Measurements from ENCODE around the gene FRS3.

FRS3 gene

DNA sequence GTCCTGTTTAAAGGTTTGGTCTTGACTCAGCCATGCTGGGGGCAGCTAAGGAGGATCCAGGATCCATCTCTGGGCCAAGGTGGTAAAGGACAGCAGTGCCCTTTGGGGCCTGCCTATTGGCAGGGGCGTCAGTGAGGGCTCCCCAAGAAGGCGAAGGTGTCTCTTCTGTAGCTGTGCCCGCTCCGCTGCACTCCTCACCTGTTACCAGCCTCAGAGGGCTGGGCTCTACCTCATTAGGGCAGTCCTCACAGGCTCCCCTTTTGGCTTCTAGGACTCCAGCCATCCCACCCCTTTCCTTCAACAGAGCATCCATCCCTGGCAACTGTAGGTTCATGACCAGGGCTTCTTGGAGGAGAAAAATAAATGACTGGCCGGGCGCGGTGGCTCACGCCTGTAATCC, 10.3 kb downstream of the FRS3 start:
- no peak for DNase-seq (ENCODE audit: low spot score)

DNA sequence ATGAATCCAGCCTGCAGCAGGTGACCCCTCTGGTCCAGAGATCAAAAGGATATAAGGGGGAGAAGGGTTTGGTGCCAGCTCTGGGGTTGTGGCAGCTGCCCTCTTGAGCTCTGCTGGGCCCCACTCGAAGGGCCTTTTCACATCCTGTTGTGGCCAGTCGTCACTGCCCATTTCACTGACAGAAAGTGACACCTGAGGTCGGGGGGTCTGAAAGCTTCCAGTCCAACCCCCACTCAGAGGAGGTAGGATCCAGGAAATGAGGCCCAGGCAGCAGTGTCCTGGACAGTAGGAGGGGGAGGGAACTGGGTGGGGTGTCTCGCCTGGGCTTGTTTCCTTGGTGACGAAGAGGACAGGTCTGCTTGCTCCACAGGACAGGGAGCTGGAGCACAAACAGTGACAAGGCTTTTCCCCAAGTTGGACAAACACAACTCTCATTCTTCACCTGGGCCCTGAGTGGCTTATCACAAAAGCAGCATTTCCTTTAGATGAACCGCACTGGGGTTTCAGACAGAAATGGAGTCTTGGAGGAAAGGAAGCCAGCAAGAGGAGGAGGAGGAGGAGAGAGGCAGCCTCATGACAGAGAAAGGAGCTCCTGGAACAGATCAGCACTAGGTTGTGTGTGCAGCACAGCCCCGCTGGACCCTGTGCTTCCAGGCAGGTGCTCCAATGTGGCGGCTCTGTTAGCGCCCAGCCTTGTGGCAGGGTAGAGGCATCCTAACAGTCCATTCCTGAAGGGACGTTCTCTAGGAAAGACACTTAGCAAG, 11.0 kb downstream of the FRS3 start:
- DNase-seq (ENCODE audit: low spot score) = no peak

DNA sequence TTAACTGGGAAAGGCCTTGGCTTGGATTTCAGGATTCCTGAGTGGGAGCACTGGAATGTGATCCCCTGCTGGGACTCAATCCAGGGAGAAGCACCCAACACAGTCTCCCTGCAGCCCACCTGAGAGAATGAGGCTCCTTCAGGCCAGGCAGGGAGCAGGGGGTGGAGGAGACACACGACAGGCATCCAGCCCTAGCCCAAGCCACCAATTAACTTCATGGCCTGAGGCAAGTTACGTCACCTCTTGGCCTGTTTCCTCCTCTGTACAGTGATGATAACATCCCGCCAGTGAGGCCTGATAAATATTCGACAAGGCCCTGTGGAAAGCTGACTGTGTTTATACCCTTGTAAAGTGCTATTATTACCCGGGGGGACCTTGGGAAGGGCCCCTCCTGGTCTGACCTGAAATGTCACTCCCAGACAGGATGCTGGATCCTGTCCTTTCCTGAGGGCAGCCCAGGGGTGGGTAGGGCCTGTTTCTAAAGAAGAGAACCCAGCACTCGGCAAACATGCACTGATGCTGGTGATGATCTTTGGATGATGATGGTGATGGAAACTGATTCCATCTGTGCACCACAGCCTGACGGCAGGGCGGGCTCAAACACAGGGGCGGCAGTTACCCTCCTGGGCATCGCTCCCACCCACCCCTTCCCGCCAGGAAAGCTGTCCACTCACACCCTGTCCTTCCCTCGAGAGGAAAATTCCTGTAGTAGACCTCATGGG, 12.4 kb downstream of the FRS3 start:
- no peak for DNase-seq (ENCODE audit: low spot score)

DNA sequence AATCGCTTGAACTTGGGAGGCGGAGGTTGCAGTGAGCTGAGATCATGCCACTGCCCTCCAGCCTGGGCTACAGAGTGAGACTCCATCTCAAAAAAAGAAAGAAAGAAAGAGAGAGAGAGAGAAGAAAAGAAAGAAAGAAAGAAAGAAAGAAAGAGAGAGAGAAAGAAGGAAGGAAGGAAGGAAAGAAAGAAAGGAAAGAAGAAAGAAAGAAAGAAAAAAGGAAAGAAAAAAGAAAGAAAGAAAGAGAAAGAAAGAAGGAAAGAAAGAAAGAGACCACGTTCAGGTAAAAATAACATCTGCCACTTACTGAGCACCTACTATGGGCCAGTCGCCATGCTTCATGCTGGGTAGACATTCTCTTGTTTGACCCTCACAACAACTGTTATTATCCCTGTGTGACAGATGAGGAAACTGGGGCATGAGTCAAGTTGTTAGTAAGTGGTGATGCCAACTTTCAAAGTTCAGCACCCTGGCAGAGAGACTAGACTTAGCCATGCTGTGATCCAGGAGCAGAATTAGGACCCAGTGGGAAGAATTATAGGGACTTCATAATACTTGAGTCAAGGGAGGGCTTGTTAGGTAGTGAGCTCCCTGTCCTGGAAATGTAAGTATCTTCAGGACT, 13.5 kb downstream of the FRS3 start:
- peak; percentile 42 for DNase-seq (ENCODE audit: low spot score)

DNA sequence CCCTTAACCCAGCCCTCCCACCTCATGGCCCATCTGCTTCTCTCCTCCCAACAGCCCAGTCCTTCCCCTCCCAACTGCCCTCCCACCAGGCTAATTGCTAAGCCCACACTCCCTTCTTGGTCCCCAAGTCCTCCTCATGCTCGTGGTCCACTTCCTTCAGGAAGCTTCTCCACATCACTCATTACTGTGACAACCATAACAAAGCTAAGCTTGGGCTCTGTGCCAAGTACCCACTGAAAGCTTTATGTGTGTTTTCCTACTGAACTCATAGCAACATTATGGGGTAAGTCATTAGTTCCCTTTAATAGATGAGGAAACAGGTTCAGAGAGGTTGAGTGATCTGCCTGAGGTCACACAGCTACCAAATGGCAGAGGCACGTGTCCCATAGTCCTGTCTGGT, 16.2 kb downstream of the FRS3 start:
- DNase-seq (ENCODE audit: low spot score) = no peak

DNA sequence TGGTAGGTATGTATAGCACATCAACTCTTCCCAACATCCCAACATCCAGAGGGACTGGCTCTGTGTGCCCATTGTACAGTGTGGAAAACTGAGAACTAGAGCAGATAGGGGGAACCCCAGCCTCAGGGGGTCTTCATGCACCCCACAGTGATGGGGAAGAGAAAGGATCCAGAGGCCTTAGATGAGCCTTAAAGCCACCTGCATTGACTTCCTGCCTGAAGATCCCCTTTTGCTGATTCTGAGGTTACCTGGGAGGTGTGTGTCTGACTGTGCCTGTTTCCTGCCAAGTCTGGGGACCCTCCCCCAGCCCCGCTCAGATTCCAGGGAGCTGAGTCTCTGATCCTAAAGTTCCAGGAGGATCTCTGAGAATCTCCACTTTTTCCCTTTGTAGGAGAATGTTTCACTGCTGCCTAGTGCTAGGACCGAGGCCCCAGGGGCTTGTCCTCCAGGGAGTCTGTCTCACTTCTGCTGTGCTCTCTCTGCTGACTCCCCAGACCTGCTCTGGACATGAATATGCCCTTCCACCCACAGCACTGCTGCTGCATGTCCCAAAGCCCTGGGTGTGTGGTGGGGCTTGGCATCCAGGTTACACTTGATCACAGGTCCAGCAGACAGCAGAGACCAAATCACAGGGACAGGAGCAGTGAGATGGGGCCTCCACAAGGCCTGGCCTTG, 19.7 kb downstream of the FRS3 start:
- DNase-seq (ENCODE audit: low spot score) = no peak

DNA sequence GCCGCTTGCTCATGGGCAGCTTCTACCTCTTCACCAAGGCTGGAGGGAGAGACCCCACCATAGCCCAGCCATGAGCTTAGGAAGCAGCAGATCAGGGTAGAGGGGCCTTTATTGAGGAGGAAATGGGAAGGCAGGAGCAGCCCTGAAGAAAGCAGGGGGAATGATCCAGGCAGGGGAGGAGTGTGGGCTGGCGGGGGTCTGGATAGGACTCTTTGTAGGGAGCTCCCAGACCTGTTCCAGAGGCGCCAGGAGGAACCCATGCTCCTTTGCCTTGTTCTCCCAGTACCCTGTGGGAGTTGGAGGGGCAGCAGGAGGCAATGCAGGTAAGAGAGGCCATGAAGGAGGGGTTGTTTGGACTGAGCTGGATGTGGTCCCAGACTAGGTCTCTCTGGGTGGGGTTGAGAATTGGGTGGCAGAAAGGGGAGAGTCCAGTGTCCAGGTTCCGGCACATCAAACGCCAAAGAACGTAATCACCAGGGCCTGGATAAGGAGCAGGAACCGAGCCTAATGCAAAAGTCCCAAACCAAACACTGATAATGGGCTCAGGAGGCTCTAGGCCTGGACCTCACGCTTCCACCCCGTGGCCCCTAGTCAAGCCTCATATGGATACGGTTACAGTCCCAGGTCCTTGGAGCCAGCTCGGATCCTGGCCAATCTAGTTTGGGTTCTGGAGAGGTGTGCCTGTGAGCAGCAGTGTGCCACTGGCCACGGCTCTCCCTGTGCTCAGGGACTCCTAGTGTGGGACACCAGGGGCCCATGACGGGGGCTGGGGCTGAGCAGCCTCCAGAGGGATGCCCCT, 20.4 kb downstream of the FRS3 start:
- DNase-seq (ENCODE audit: low spot score) = no peak

DNA sequence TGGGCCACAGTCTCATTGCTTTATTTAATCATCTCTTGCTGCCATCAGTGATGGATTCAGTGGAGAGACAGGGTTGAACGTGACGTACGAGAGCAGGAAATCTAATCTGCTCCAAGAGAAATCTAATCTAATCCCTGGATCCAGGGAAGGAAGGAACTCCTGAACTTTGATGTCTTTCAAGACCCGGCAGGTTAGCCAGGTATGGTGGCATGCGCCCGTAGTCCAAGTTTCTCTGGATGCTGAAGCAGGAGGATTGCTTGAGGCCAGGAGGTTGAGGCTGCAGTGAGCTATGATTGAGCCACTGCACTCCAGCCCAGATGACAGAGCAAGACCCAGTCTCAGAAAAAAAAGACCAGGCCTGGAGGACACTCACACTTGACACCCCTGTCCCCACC, 21.1 kb downstream of the FRS3 start:
- no peak for DNase-seq (ENCODE audit: low spot score)

DNA sequence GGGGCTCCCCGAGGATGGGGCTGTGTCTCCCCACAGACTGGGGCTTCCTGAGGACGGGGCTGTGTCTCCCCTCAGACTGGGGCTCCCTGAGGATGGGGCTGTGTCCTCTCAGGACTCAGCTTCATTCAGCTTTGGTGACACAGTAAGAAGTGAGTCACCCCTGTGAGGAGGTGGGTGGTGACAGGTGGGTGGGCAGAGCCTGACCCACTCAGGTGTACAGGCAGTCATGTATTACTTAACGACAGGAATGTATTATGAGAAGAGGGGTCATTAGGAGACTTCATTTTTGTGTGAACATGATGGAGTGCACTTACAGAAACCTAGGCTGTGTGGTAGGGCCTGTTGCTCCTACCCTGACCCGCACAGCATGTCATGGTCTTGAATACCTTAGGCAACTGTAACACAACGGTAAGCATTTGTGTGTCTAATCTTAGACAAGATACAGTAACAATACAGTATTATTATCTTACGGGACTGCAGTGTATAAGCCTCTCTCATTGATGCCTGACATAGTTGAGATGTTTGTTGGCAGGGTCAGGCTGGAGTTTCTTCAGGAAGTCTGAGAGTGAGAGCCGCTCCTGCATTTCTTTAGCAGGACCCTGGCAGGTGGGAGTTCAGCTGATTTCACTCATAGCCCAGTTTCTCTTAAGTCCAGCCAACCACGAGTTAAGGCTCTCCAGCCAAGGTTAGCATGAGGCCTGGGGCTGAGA, 21.6 kb downstream of the FRS3 start:
- no peak for DNase-seq (ENCODE audit: low spot score)

DNA sequence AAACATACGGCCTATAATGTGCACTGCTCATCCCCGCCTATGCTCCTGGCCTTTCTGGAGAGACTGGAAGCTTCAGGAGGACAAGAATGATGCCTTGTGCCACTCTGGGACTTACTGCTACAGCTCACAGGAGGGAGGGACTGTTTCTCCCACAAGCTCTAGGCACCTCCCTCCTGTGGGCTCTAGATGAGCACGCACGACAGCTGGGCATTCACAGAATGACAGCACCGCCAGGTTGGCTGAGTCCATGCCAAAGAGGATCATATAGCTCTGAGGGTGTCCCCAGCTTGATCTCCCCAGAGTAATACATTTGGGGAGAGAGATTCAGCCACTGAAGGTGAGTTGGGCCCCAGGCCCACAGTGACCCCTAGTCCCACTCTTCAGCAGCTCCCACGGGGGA, 22.4 kb downstream of the FRS3 start:
- DNase-seq (ENCODE audit: low spot score) = no peak

DNA sequence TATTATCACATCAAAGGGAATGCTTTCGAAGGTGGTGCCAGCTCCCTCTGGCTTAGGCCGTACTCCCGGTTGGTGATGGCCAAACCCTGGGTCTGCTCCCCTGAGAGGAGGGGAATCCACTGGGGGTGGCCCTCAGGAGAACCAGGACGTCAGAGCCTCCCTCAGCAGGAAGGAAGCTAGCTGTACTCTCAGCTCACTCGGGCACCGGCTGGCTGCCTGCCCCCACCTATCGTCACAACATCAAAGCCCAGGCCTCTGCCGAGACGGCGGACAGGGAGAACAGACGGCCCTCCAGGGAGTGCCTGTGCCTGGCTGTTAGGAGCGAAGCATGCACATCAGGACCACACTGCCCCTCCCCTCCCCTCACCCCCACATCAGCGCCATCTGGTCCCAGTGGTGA, 23.3 kb downstream of the FRS3 start:
- DNase-seq (ENCODE audit: low spot score) = no peak

DNA sequence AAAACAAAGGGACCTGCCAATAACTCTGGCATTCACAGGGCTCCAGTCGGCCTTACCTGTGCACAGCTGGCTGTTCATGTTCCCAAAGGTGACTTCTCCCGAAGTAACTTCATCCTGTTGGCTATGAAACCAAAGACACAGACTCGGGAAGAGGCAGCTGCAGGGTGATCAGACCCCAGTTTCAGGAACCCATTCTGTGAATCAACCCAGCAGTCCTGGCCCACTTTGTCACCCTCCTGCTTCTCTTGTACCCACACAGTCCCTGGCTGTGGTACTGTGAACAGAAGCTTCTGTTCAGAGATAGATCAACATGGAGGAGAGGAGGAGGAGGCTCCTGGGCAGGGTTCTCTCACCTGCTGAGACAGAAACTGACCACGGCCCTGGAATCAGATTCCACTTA, 23.8 kb downstream of the FRS3 start:
- no peak for DNase-seq (ENCODE audit: low spot score)

DNA sequence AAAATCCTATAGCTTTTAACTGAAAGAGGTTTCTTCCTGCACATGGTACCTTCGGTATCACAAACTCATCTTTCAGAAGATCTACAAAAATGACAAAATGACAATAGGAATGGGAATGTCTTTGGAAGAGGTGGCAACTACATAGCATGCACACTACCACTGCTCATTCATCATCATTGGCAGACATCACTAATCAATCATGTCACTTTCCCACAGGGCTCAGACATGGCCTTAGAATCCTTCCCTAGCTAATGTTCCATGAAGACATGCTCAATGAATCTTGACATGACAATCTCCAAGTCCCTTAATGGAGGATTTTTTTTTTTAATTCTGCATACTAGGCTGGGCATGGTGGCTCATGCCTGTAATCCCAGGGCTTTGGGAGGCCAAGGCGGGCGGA, 29.3 kb downstream of the FRS3 start:
- no peak for DNase-seq (ENCODE audit: low spot score)

DNA sequence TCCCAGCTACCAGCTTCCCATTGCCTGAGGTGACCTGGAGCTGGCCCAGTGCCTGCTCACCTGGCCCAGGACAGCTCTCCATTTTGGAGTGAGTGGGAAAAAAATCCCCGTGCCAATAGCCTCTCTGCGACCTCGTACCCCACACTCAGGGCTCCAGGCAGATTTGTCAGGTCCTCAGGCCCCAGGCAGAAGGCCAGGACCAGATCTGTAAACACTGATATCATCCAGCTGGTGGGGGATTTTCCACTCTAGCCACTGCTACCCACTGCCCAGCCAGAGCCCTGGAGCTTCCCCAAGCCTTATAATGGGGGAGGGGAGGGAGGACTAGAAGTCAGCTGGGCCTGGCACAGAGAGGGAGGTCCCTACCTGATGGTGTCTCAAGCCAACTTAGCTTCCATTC, 31.2 kb downstream of the FRS3 start:
- DNase-seq (ENCODE audit: low spot score) = no peak

DNA sequence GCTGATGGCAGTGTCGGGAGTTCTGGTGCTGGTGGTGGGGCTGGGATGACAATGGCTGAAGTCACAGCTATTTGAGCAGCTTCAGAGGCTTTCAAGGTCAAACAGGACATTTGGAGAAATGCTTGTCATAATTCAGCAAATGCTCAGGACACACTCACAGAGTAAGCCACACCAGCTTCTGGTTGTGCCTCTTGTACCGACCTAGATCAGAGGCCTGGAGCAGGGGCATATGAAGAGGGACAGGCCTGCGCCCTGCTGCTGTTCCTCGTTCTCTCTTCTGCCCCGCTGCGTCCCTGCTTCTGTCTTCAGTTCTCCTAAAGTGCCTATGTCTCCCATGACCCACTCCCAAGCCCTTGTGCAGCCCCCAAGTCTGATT, 31.6 kb downstream of the FRS3 start:
- DNase-seq (ENCODE audit: low spot score) = no peak

DNA sequence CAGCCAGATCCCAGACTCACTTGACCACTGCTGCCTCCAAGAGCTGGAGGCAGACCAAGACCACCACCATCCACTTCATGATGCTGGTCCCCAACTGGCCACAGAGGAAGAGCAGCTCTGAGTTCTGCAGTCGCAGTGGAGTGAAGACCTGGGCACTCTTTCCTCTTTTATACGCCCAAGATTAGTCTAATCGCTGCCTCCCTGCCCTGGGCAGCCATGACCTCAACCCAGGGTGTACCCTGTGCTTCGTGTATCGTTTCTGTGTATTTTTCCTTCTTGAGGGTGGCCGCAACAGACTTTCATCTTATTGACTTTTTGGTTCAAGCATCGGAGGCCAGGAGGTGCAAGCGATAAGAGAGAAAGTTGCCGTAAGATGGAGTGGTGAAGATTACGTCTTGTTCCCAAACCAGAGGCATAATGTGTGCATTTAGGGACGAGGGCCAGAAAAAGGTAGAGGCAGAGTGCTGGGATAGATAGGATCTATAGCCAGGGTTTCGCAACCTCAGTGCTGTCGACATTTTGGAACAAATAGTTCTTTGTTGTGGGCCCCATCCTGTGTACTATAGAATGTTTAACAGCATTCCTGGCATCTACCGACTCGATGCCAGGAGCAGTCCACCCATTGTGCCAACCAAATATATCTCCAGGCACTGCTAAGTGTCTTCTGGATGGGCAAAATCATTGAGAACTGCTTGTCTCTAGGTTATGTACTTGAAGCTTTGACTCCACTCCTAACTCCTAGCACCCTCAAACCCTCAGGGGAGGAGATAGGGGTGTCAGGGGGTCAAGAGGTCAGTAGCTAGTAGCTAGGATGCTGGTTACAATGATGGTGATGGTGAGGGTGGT, 32.2 kb downstream of the FRS3 start, which contains the start of gene PGC:
PGC (minus strand) TSS at position 142 of the 846 bp plus-strand sequence; CDS start at position 79, 63 bp downstream.
- no peak for DNase-seq (ENCODE audit: low spot score)

DNA sequence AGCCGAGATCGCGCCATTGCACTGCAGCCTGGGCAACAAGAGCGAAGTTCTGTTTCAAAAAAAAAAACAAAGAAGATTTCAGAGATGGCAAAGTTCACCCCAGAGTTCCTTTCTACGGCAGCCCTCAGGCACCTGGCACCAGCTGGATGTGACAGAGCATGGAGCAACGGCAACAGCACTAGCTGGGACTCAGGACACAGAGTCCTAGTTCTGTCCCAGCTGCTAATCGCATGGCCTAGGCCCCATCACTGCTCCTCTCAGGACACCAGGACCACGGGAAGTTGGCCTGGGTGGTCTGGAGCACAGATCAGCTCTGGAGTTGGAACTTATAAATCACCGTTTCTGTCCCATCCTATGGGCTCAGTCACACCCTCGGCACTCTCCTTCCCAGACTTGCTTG, 33.6 kb downstream of the FRS3 start:
- no peak for DNase-seq (ENCODE audit: low spot score)

DNA sequence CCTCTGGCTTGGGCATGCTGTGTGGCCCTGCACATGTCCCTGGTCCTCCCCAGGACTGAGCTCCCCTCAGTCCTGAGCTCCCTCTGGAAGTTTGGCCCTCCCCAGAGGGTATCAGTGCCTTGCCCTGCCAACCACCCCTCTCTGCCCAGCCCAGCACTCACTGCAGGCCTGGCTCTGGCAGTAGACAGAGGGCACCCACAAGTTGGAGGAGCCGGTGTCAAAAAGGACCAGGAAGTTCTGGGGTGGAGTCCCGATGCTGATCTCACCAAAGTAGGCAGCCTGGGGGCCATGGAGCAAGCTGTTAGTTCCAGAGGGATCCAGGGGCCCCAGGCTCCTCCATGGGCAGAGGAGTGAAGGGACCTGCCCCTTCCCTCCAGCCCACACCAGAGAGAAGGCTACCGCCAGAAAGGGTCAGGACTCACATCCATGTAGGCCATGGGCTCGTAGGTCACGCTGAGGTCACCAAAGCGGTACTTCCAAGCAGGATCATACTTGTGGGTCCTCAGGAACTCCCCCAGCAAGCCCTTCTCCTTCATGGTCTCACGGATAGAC, 35.4 kb downstream of the FRS3 start:
- no peak for DNase-seq (ENCODE audit: low spot score)

DNA sequence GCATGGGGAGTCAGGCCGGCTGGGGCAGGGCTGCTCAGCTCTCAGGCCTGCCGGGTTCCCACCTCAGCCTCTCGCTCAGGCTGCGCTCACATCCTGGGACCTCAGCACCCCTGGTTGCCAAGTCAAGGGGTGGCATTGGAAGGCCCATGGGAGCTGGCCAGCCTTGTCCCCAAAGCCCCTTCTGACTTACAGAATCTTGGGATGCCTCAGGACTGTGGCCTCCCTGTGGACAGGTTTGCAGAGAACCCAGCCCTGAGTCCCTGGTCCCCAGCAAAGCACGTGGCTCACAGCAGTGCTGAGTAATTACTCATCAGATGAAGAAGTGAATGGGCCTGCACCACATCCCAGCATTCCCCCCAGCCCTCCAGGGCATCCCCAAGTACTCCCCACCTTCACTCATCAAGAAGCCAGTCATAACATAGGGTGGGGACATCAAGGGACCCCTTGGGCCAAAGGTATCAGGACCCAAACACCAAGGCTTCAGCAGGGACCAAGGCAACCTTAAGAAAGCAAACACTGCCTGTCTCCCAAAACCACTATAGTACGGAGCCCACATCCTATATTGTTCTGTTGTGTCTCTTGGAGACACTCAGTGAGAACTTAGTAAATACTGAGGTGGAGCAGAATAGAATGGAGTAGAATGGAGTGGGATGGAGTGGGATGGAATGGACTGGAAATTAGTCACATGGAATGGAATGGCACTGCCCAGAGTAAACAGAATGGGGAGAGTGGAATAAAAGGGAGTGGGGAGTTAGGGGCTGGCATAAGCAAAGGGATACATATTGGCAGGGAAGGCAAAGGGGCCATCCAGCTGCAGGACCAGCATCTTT, 36.1 kb downstream of the FRS3 start:
- no peak for DNase-seq (ENCODE audit: low spot score)

Measured in RKO (cell line).